DMS153 treated with DMSO at 0.1 percent for 48 hours (cell line): ENCODE results near the gene IL25.
"Not testable (repeated sequence)": the region's sequence is repeated elsewhere in the genome, so short reads cannot be mapped to it uniquely, and the experiment has no call there.

Experiments
- DNase-seq: peaks from one replicate; lab custom pipeline; 2025; ENCODE audit not compliant: unreplicated experiment; lab: John Stamatoyannopoulos, UW

IL25 gene

DNA sequence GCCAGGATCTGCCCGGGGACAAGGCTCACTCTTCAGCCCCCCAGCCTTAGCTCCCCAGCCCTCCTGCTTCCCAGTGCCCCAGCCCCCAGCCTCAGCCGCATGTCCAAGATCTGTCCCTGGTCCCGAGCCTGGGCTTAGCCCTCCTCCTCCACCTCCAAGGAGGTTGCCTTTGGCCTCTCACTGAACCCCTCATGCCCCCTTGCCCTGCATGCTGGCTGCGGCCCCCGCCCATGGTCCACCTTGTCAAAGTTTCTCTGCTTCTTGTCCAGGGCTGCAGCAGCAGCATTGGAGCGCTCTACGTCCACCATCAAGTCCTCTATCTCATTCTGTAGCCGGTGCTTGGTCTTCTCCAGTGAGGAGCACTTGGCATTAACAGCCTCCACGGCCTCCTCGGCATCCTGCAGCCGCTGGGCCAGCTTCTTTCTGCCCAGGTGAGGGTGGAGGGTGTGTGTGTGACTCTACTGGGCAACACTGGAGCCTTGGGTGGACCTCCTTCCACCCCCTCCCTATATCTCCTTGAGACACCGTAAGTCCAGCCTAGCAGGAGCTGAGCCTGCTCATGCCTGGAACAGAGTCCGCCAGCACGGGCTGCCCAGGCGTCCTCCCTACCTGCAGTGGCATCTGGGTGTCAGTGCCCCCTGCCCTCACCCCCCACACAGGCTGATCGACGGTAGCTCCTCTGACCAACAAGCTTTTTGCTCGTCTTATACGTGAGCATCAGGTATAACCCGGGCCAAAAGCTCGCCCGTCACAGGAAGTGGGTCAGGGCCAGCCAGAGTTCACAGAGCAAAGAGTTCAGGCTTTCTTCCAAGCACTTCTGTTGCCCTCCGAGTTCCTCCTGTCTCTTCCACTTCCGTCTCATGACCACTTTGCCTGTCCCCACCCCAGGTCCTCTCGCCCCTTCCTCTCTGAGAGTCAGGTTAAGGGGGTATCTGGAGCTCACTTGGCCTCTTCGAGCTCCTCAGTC is 15.6 kb downstream of the IL25 start:
- no peak for DNase-seq

DNA sequence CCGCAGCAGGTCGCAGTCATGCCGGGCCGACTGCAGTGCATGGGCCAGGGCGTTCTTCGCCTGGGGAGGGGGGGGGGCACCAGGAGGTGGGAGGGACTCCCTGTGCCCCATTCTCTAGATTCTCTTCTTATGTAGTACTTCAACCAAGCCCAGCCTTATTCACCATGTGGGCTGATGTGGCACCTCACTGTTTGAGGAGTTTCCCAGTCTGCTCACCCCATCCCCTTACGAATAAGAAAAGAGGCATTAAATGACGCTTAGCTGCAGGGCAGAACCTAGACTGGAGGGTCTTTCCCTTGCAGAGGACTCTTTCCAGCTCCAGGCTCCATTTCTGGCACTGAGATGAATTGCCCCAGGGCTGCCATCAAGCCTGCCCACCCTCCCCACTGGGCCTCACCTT is 16.4 kb downstream of the IL25 start:
- DNase-seq: no peak

DNA sequence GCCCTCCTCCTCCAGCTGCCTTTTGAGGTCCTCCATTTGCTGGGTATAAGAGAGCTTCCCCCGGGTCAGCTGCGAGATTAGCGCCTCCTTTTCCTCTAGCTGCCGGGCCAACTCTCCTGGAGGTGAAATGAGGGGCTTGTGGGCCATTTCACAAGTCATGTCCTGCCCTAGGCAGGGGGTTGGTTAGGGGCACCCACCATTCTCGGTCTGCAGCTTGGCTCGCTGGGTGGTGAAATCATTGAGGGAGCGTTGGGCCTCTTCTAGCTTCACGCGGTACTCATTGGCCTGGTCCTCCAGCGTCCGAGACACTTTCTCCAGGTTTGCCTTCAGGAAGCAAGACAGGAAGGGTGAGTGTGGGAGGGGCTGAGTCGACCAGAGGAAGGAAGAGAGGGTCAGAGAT is 16.8 kb downstream of the IL25 start:
- no peak for DNase-seq

DNA sequence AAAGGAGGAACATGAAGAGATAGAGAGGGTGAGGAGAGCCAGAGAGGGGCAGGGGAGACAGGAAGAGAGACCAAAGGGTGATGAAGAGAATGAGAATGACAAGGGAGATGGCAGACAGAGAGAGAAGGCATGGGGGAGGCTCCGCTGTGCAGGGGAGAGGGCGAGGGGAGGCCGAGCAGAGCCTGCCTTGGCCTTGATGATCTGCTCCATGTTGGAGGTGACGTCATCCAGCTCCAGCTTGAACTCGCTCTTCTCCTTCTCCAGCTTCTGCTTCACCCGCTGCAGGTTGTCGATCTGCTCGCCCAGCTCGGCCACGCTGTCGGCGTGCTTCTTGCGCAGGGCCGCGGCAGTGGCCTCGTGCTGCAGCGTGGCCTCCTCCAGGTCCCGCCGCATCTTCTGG is 17.3 kb downstream of the IL25 start:
- not testable (repeated sequence) for DNase-seq

DNA sequence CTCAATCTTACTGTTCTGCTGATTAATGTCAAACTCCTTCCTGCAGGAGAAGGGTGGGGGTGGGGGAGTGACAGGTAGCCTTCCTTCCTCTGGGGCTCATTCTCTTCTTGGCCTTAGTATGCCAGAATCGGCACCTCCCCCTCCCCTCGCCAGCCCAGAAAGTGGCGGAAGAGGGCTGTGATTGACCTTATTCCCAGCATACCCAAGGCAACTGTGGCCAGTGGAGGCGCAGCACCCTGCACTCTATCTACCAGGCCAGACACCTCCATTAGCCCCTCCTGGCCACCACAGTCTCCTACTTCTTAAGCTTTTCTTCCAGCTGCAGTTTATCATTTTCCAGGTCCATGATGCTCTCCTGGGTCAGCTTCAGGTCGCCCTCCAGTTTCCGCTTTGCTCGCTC is 20.0 kb downstream of the IL25 start:
- no peak for DNase-seq

DNA sequence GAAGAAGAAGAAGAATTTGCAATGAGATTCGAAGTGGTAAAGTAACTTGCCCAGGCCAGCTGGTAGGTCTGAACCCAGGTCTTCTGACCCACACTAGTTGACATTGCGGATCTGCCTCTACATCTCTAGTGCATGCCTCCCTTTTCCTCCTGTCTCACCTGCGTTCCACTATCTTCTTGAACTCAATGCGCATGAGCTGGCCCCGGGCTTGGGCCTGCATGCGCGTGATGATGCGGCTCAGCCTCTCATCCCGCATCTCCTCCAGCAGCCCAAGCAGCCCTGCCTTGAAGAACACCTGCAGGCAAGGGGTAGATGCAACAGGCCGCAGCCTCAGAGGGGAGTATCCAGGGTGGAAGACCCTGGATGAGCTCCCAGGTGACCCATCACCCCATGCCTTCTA is 23.5 kb downstream of the IL25 start:
- DNase-seq: no peak

DNA sequence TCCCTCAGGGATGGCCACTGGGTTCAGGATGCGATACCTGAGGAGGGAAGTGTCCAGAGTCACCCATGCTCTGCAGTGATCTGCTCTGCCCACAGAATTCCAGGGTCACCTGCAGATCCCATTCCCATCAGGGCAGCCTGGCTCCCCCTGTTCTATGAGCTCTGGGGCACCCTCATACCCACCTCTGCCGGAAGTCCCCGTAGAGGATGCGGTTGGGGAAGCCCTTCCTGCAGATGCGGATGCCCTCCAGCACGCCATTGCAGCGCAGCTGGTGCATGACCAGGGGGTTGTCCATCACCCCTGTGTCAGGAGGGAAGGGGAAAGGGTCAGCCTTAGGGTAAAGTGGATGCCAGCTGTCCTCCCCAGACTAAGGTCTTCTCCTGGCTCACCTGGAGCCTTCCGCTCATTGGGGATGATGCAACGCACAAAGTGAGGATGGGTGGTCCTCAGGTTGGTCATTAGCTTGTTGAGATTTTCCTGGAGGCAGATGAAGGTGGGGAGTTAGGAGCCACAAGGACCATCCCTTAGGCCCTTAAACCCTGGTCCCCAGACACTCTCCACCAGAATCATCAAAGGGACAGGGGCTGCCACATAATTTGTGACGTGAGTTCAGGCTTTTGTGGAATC is 24.3 kb downstream of the IL25 start:
- DNase-seq: no peak

DNA sequence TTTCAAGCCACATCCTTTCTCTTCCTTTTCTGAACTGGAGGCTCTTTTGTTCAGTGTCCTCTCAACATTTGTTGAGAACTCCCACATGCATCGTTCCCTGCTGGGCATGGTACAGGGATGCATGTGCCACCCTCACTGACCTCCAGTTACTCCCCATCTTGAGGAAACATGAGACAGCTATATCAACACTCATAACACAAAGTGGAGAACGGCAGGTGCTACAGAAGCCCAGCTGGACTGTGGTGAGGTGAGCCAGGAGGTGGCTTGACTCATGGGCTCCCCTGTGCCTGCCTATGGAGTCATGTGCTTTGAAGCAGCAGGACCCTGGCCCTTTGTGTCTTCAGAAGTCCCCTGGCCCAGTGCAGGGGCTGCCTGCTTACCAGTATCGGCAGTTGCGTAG is 25.7 kb downstream of the IL25 start:
- DNase-seq: no peak

DNA sequence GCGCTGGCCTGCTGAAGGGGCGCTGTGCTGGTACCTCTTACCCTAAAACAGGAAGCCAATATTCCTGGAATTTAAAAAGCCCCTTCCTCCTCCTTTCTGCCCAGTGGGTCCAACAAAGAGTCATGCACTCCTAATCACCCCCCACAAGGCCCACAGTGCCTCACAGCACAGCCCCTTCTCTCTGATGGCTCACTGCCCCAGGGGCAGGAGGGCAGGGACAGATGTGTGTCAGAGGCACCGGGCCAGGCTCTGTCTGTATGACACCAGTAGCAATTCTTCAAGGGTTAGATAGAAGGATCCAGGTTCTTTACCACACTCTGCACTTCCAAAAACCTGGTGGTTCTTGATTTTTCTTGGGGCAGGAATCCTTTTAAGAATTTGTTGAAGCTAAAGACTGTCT is 26.5 kb downstream of the IL25 start:
- DNase-seq: no peak

DNA sequence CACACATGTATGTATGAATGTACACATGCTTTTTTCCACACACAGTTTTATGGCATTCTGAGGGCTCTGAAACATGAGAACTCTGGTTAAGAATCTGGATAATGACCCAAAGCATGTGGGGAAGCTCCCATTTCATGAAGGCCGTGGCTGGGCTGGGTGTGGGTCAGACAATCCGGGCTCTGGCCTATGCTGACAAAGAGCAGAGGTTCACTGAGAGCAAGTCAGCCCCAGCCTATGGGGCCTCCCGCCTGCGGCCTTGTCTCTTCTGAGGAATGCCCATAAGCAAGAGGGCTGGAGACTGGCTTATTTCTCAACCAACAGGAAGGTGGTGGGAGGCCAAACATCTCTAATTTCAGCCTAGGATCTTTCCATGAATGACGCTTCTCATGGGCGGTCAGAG is 27.0 kb downstream of the IL25 start:
- no peak for DNase-seq

DNA sequence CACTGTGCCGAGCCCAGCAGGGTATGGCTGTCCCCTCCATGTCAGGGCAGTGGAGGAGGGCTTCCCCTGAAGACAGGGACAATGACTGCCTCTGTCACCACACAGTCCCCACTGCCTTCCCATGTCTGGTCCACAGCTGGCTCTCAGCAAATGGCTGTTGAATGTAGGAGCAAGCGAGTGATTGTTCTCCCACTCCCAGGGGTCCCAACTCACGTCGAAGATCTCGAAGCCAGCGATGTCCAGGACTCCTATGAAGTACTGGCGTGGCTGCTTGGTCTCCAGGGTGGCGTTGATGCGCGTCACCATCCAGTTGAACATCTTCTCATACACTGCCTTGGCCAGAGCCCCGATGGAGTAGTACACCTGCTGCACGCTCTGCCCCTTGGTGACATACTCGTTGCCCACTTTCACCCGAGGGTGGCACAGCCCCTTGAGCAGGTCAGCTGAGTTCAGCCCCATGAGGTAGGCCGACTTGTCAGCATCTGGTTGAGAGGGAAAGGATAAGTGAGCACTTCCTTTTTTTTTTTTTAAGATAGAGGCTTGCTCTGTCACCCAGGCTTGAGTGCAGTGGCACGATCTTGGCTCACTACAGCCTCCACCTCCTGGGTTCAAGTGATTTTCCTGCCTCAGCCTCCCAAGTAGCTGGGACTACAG is 28.0 kb downstream of the IL25 start:
- not testable (repeated sequence) for DNase-seq

DNA sequence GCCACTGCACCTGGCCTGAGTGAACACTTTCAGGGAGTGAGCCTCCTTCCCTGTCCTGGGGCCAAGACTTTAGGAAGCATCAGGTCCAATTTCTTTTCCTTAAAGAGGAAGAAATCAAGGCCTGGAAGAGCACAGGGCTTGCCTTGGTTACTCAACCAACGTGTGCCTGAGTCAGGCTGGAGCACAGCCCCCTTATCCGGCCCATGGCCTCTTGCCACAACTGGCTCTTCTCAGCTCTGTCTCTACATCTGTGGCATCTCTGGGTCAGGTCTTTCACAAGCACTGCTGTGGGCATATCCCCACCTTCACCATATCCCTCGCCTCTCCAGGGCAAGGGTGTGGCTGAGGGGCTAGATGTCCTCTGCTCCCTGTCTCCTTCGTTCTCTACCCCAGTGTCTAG is 28.7 kb downstream of the IL25 start:
- DNase-seq: no peak

DNA sequence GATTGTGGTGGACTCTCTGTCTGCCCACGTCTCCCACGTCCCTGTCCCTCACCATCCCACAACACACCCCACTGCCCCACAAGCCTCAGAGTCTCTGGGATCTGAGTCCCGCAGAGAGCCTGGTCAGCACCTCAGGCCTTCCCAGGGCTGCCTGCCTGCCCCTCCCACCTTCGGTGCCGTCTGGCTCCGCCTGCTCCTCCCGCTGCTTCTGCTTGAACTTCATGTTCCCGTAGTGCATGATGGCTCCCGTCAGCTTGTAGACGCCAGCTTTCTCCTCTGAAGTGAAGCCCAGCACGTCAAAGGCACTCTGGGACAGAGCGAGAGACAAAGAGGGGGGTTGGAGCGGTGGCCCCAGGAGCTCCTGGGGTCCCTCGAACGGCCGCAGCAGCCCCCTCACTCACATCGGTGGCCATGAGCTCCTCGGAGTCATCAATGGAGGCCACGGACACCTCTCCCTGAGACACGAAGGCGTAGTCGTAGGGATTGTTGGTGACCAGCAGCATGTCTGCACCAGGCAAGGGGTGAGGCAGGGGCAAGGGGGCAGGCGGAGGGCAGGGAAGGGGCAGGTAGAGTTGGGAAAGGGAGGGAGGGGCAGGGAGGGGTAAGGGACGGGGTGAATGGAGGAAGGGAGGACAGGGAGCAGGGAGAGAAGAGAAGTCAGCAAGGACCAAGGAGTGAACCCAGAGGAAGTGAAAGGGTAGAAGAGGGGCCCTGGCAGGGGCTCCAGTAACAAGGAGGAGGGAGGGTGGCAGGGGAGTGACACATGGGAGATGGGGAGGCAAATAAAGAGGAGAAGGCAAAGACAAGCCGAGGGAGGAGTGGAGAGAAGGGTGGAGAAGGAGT is 29.9 kb downstream of the IL25 start:
- DNase-seq: no peak

DNA sequence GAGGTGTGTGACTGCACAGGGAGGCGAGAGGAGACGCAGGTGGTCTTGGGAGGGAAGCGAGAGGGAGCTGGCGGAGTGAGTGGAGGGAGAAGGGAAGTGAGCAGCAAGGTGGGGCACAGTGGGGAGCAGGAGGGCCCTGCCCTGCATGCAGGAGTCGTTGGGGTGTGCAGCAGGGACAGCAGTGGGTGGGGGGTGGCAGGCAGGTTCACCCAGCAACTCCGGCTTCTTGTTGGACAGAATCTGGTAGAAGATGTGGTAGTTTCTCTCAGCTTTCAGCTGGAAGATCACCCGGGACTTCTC is 30.5 kb downstream of the IL25 start:
- no peak for DNase-seq

DNA sequence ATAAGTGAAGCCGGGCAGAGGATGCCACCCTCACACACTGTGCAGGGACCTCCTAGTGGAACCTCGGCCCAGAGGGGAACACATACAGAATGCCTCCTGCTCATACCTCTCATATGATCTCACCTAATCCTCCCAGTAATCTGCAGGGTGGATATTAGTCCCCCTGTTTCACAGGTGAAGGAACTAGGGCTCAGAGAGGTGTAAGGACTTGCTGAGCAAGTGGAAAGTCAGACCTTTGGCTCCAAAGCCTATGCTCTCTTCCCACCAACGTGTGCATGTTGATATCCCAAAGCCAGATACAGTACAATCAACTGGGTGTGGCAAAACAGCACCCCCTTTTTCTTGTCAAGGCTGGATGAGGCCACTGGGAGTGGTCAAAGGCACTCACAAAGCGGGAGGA is 31.3 kb downstream of the IL25 start:
- DNase-seq: no peak

DNA sequence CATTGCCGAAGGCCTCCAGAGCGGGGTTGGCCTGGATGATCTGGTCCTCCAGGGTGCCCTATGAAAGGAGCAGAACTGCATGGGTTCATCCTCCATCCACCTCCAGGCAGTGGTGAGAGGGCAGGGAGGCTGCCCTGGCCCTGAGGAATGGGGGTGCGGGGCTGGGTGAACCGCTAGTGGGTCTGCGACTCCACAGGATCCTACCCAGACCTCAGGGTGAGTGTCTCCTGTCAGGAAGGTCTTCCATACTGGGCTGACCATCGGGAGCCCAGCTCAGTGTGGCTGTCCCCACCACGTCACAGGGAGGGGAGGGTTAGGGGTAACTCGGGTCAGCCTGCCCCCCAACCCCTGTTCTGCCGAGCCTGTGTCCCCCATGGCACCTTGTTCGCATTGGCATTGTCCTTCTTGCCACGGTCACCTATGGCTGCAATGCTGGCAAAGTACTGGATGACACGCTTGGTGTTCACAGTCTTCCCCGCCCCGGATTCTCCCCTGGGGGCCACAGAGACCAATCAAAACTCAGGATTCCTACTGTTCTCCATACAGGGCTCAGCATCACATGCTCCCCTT is 31.8 kb downstream of the IL25 start:
- no peak for DNase-seq

DNA sequence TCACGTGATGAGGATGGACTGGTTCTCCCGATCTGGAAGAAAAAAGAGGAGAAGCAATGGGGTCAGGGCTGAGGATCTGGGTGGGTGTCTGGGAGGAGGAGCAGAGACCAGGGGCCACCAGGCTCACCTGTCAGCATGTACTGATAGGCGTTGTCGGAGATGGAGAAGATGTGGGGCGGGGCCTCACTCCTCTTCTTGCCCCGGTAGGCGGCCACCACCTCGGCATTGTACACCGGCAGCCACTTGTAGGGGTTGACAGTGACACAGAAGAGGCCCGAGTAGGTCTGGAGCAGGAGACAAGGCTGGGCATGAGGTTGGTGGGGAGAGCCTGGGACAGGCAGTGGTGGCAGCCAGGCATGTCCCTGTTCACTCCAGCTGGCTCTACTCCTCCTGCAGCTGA is 32.5 kb downstream of the IL25 start:
- no peak for DNase-seq

DNA sequence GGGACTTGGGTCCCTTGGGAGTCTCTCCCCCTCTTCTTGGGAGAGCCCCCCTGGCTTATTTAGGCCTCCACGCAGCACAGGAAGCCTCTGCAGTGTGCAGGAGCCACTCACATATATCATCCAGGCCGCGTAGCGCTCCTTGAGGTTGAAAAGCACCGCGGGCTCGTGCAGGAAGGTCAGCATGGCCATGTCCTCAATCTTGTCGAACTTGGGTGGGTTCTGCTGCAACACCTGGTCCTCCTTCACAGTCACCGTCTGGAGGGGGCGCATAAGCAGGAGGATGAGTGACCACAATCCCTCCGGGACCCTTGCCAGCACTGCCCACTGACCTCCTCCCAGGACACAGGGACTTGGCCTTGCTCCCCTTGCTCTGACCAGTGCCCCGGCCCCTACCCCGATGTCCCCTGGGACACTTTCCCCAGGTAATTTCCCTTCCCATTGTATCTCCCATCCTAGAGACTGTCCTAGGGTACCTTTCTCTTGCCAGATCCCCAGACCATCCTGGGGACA is 33.0 kb downstream of the IL25 start:
- no peak for DNase-seq

DNA sequence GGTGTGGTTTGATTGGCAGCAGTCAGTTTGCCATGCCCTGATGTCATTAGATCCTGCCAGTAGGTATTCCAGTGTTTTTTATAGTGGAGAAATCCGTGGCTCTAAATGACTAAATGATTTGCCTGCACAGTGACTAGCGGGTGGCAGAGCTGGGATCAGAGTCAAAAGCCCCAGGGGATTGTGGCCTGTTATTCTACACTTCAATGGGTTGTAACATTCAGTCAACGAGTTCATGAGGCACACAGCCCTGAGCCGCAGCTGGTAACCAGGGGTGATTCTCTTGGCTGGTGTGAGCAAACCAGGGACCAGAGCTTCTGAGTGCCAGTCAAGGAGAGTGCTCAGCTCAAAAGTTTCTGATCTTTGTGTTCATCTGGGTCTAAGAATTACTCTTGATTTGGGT is 33.6 kb downstream of the IL25 start:
- peak; percentile 5 for DNase-seq

DNA sequence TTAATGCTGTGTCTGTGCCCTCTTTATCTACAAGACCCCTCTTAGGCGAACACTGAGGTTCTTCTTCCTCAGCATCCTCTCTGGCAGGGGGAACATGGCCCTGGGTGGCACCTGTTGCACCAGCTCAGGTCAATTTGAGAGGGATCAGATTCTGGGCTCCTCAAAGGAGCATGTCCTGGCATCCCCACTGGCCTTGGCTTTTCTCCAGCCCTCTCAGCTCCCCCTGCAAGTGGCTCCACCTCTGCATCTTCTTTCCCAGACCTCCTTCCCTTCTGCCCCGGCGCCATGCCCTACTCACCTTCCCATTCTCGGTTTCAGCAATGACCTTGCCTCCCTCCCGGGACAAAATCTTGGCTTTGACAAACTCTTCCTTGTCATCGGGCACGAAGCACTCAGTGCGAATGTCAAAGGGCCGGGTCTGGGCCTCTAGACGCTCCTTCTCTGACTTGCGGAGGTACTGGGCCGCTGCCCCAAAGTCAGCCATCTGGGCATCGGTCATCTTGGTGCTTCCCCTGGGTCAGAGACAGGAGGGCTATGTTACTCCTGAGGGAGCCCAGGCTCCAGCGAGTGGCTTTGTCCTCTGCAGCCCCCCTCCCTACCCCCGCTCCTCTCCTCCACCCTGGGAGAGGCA is 34.2 kb downstream of the IL25 start:
- DNase-seq: no peak
